ENCODE results near the gene SDK1.

- TF ChIP-seq, protein P1, sequence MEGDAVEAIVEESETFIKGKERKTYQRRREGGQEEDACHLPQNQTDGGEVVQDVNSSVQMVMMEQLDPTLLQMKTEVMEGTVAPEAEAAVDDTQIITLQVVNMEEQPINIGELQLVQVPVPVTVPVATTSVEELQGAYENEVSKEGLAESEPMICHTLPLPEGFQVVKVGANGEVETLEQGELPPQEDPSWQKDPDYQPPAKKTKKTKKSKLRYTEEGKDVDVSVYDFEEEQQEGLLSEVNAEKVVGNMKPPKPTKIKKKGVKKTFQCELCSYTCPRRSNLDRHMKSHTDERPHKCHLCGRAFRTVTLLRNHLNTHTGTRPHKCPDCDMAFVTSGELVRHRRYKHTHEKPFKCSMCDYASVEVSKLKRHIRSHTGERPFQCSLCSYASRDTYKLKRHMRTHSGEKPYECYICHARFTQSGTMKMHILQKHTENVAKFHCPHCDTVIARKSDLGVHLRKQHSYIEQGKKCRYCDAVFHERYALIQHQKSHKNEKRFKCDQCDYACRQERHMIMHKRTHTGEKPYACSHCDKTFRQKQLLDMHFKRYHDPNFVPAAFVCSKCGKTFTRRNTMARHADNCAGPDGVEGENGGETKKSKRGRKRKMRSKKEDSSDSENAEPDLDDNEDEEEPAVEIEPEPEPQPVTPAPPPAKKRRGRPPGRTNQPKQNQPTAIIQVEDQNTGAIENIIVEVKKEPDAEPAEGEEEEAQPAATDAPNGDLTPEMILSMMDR (IDR thresholded peaks at IDR 0.05 in 4 of 5, conservative IDR thresholded peaks at IDR 0.05 in 1 of 5), result no peak
- TF ChIP-seq POLR2A (IDR thresholded peaks at IDR 0.05), result no peak
Observed at GRCh38 chr7:4181446-4181845, 880.4 kb downstream of the SDK1 start.
